K562 (cell line): Measurements from ENCODE around the gene MEF2B. TPM values are rescaled to one million over a fixed set of nuclear protein-coding genes. Genes with fewer than 3 reads are reported as not detected.

Experiments
- HDAC3 ChIP-seq: fragments of 450-650 bp; IDR thresholded peaks from 2 replicates; pipeline ENCODE4 v1.6.1; 2018; ENCODE audit warnings: borderline replicate concordance, mild to moderate bottlenecking, moderate library complexity; ENCODE audit not compliant: partially characterized antibody
- POLR2A ChIP-seq: fragments of 450-650 bp; conservative IDR thresholded peaks from 2 replicates; pipeline ENCODE4 v1.6.1; 2016
- ZBTB7A ChIP-seq: IDR thresholded peaks from 2 replicates; pipeline ENCODE4 v1.6.1; 2011; ENCODE audit warnings: low read depth, mild to moderate bottlenecking, low read length, moderate library complexity, borderline replicate concordance; ENCODE audit not compliant: control insufficient read depth
- ZNF75A ChIP-seq: fragments of 450-650 bp; formaldehyde crosslinking; IDR thresholded peaks from 2 replicates; pipeline ENCODE4 v1.4.0; 2020; ENCODE audit warnings: mild to moderate bottlenecking
- polyA plus RNA-seq, 8 experiments: library from polyadenylated mRNA; depleted of rRNA in 4 of 8; stranded (reverse) in 5 of 8; unstranded in 3 of 8; fragments of >200 nt; fragmentation: Nextera tagmentation in 2 of 8; fragmentation: Illumina TruSeq in 1 of 8; extraction: Ambion mirVana in 2 of 8; extraction: Trizol in 1 of 8; gene quantifications; 2 replicates each; pipeline versions ENCODE4 v1.2.1 to v1.2.3, GENCODE V29; 2011 to 2014; ENCODE audit warnings: inconsistent platforms in 1 of 8, missing spikeins in 1 of 8
- total RNA-seq, 7 experiments: library from RNA; depleted of rRNA in 6 of 7; stranded (reverse); fragments of >200 nt in 6 of 7; fragmentation: Illumina TruSeq in 2 of 7; extraction: Trizol in 2 of 7; gene quantifications; 2 replicates each; pipeline versions ENCODE4 v1.2.1 to v1.2.3, GENCODE V29; 2011 to 2021; ENCODE audit warnings: low replicate concordance in 1 of 7
- TF ChIP-seq, protein P1 (sequence below): sonication (generic); formaldehyde crosslinking; IDR thresholded peaks from 2 replicates; pipeline ENCODE4 v1.8.0; 2023; ENCODE audit warnings: missing genetic modification reagents, mild to moderate bottlenecking, borderline replicate concordance

The MEF2B gene
- total and polyA plus RNA-seq, 9 of the 15 experiments (the other 6 are each of a cell fraction or from before 2014, with no cell fraction given): 0.14 to 1.9 (median 0.71) TPM; not detected in 3

GRCh38 chr19:19192910-19193423, 22.9 kb upstream of the MEF2B start (continued):
- TF ChIP-seq, protein P1, sequence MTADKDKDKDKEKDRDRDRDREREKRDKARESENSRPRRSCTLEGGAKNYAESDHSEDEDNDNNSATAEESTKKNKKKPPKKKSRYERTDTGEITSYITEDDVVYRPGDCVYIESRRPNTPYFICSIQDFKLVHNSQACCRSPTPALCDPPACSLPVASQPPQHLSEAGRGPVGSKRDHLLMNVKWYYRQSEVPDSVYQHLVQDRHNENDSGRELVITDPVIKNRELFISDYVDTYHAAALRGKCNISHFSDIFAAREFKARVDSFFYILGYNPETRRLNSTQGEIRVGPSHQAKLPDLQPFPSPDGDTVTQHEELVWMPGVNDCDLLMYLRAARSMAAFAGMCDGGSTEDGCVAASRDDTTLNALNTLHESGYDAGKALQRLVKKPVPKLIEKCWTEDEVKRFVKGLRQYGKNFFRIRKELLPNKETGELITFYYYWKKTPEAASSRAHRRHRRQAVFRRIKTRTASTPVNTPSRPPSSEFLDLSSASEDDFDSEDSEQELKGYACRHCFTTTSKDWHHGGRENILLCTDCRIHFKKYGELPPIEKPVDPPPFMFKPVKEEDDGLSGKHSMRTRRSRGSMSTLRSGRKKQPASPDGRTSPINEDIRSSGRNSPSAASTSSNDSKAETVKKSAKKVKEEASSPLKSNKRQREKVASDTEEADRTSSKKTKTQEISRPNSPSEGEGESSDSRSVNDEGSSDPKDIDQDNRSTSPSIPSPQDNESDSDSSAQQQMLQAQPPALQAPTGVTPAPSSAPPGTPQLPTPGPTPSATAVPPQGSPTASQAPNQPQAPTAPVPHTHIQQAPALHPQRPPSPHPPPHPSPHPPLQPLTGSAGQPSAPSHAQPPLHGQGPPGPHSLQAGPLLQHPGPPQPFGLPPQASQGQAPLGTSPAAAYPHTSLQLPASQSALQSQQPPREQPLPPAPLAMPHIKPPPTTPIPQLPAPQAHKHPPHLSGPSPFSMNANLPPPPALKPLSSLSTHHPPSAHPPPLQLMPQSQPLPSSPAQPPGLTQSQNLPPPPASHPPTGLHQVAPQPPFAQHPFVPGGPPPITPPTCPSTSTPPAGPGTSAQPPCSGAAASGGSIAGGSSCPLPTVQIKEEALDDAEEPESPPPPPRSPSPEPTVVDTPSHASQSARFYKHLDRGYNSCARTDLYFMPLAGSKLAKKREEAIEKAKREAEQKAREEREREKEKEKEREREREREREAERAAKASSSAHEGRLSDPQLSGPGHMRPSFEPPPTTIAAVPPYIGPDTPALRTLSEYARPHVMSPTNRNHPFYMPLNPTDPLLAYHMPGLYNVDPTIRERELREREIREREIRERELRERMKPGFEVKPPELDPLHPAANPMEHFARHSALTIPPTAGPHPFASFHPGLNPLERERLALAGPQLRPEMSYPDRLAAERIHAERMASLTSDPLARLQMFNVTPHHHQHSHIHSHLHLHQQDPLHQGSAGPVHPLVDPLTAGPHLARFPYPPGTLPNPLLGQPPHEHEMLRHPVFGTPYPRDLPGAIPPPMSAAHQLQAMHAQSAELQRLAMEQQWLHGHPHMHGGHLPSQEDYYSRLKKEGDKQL (CRISPR knock-in tag): no peak
- TF ChIP-seq ZBTB7A: 0 out of 2 replicates have a peak, but pooled peaks have one; percentile 6
- TF ChIP-seq HDAC3: no peak
- TF ChIP-seq POLR2A: peak; percentile 59
- no peak for TF ChIP-seq ZNF75A
